Measurements from ENCODE around the gene XRCC2. TPM values are rescaled to one million over a fixed set of nuclear protein-coding genes. Genes with fewer than 3 reads are reported as not detected.

Gene XRCC2
- polyA plus RNA-seq, 1 of the 3 experiments (the other 2 are of a cell fraction), result 3.1 TPM

DNA sequence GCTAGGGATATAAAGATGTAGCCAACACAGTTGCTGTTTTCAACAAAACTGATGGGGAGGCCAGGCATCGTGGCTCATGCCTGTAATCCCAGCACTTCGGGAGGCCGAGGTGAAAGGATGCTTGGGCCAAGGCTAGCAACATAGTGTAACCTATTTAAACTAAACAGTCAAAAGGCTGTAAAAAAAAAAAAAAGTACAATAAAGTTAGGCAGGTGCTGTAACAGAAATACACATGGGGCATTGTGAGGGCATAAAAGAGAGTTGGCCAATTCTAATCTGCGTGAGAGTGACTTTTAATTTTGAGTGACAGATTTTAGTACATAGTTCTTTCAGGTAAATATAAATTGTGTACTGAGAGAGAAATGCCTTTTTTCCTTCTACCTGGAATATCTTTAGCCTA, 6.2 kb downstream of the XRCC2 start:
- peaks cover 93% of the 10 kb centered on the region for H3K79me2 ChIP-seq (ENCODE audit: insufficient read depth)
- H3K9me3 ChIP-seq, result no peaks in the 10 kb centered on the region
- no peak overlapping the region for H3K27ac ChIP-seq (ENCODE audit: low read depth in 2 of 2, low read length in 1 of 2)
- H3K4me1 ChIP-seq (ENCODE audit: control insufficient read depth in 1 of 2, insufficient read depth in 2 of 2, low read depth in 1 of 2, low read length in 1 of 2), result peaks cover under 1% of the 10 kb centered on the region in 2 experiments; a peak in 1 of 4 replicates
- H3F3A ChIP-seq (replicated peaks; ENCODE audit: insufficient read depth), result peaks cover 7% of the 10 kb centered on the region
- H3K9me2 ChIP-seq, result no peaks in the 10 kb centered on the region
- CTCF ChIA-PET, result no interaction called here
- no peak overlapping the region for H3K4me2 ChIP-seq
- TF ChIP-seq GABPA (IDR thresholded peaks at IDR 0.05; ENCODE audit: low read depth), result no peak
- DNase-seq, result no peak
- 97% methylated on average over 4 of the region's 4 CpGs for WGBS (ENCODE audit: low lambda C conversion rate)
- no peaks in the 10 kb centered on the region for H4K20me1 ChIP-seq (ENCODE audit: insufficient read depth)
- H2AFZ ChIP-seq (ENCODE audit: low read depth), result no peak overlapping the region
- no peak overlapping the region for H3K4me3 ChIP-seq (ENCODE audit: low read depth in 2 of 2, low read length in 1 of 2)
- H3K36me3 ChIP-seq (replicated peaks in 1 of 2; ENCODE audit: control insufficient read depth in 1 of 2, insufficient read depth in 2 of 2, low read length in 1 of 2), result peaks cover 0 to 4% of the 10 kb centered on the region in 2 experiments
- no peak overlapping the region for H3K9ac ChIP-seq
- POLR2A ChIA-PET, result no interaction called here
- no peaks in the 10 kb centered on the region for H3K27me3 ChIP-seq (ENCODE audit: insufficient read depth)

- Histone ChIP-seq H3K27ac (ENCODE audit: low read depth in 2 of 2, low read length in 1 of 2) (no peak overlapping the region), H3K9me3 (no peaks in the 10 kb centered on the region), H3K79me2 (ENCODE audit: insufficient read depth) (peaks cover 95% of the 10 kb centered on the region), H3K9ac (no peak overlapping the region), H3K4me2 (no peak overlapping the region), H3K36me3 (replicated peaks in 1 of 2; ENCODE audit: control insufficient read depth in 1 of 2, insufficient read depth in 2 of 2, low read length in 1 of 2) (peaks cover 0 to 4% of the 10 kb centered on the region in 2 experiments), H3F3A (replicated peaks; ENCODE audit: insufficient read depth) (peaks cover 6% of the 10 kb centered on the region), H3K4me3 (ENCODE audit: low read depth in 2 of 2, low read length in 1 of 2) (no peak overlapping the region), H3K4me1 (ENCODE audit: control insufficient read depth in 1 of 2, insufficient read depth in 2 of 2, low read depth in 1 of 2, low read length in 1 of 2) (no peaks in the 10 kb centered on the region; a peak in 1 of 4 replicates), H2AFZ (ENCODE audit: low read depth) (no peak overlapping the region), H3K9me2 (no peaks in the 10 kb centered on the region), H3K27me3 (ENCODE audit: insufficient read depth) (no peaks in the 10 kb centered on the region), H4K20me1 (ENCODE audit: insufficient read depth) (no peaks in the 10 kb centered on the region)
- 90% methylated on average over 1 of the region's 1 CpG for WGBS (ENCODE audit: low lambda C conversion rate)
- no peak for DNase-seq
- TF ChIP-seq, protein P1, sequence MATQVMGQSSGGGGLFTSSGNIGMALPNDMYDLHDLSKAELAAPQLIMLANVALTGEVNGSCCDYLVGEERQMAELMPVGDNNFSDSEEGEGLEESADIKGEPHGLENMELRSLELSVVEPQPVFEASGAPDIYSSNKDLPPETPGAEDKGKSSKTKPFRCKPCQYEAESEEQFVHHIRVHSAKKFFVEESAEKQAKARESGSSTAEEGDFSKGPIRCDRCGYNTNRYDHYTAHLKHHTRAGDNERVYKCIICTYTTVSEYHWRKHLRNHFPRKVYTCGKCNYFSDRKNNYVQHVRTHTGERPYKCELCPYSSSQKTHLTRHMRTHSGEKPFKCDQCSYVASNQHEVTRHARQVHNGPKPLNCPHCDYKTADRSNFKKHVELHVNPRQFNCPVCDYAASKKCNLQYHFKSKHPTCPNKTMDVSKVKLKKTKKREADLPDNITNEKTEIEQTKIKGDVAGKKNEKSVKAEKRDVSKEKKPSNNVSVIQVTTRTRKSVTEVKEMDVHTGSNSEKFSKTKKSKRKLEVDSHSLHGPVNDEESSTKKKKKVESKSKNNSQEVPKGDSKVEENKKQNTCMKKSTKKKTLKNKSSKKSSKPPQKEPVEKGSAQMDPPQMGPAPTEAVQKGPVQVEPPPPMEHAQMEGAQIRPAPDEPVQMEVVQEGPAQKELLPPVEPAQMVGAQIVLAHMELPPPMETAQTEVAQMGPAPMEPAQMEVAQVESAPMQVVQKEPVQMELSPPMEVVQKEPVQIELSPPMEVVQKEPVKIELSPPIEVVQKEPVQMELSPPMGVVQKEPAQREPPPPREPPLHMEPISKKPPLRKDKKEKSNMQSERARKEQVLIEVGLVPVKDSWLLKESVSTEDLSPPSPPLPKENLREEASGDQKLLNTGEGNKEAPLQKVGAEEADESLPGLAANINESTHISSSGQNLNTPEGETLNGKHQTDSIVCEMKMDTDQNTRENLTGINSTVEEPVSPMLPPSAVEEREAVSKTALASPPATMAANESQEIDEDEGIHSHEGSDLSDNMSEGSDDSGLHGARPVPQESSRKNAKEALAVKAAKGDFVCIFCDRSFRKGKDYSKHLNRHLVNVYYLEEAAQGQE (IDR thresholded peaks at IDR 0.05; ENCODE audit: low read depth, low read length), result no peak
- TF ChIP-seq USF1 (IDR thresholded peaks at IDR 0.05; ENCODE audit: borderline replicate concordance, low read depth) (no peak), YY1 (IDR thresholded peaks at IDR 0.05; ENCODE audit: low read depth) (no peak), MAX (IDR thresholded peaks at IDR 0.05; ENCODE audit: low read depth) (no peak), GATA2 (CRISPR knock-in tag; IDR thresholded peaks at IDR 0.05) (no peak), CHD2 (IDR thresholded peaks at IDR 0.05; ENCODE audit: low read length, partially characterized antibody) (no peak), RAD21 (IDR thresholded peaks at IDR 0.05; ENCODE audit: low read length) (no peak), NRF1 (IDR thresholded peaks at IDR 0.05; ENCODE audit: low read depth, low read length) (no peak)
- TF ChIP-seq, protein P2, sequence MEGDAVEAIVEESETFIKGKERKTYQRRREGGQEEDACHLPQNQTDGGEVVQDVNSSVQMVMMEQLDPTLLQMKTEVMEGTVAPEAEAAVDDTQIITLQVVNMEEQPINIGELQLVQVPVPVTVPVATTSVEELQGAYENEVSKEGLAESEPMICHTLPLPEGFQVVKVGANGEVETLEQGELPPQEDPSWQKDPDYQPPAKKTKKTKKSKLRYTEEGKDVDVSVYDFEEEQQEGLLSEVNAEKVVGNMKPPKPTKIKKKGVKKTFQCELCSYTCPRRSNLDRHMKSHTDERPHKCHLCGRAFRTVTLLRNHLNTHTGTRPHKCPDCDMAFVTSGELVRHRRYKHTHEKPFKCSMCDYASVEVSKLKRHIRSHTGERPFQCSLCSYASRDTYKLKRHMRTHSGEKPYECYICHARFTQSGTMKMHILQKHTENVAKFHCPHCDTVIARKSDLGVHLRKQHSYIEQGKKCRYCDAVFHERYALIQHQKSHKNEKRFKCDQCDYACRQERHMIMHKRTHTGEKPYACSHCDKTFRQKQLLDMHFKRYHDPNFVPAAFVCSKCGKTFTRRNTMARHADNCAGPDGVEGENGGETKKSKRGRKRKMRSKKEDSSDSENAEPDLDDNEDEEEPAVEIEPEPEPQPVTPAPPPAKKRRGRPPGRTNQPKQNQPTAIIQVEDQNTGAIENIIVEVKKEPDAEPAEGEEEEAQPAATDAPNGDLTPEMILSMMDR (IDR thresholded peaks at IDR 0.05), result no peak
- ChIA-PET POLR2A (no interaction called here), CTCF (no interaction called here)
These were observed 7.0 kb downstream of the XRCC2 start for GRCh38 chr7:152668975-152669374.

Measured in SK-N-SH (cell line).